ENCODE data around the gene ECHDC3.

The ECHDC3 gene

GRCh38 chr10:11700539-11700938 is 41.6 kb upstream of the ECHDC3 start:
- TF ChIP-seq, protein P1, sequence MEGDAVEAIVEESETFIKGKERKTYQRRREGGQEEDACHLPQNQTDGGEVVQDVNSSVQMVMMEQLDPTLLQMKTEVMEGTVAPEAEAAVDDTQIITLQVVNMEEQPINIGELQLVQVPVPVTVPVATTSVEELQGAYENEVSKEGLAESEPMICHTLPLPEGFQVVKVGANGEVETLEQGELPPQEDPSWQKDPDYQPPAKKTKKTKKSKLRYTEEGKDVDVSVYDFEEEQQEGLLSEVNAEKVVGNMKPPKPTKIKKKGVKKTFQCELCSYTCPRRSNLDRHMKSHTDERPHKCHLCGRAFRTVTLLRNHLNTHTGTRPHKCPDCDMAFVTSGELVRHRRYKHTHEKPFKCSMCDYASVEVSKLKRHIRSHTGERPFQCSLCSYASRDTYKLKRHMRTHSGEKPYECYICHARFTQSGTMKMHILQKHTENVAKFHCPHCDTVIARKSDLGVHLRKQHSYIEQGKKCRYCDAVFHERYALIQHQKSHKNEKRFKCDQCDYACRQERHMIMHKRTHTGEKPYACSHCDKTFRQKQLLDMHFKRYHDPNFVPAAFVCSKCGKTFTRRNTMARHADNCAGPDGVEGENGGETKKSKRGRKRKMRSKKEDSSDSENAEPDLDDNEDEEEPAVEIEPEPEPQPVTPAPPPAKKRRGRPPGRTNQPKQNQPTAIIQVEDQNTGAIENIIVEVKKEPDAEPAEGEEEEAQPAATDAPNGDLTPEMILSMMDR (IDR thresholded peaks at IDR 0.05; ENCODE audit: low read depth, low read length): no peak
- DNase-seq (ENCODE audit: extremely low read depth, low read depth): no peak

DNA sequence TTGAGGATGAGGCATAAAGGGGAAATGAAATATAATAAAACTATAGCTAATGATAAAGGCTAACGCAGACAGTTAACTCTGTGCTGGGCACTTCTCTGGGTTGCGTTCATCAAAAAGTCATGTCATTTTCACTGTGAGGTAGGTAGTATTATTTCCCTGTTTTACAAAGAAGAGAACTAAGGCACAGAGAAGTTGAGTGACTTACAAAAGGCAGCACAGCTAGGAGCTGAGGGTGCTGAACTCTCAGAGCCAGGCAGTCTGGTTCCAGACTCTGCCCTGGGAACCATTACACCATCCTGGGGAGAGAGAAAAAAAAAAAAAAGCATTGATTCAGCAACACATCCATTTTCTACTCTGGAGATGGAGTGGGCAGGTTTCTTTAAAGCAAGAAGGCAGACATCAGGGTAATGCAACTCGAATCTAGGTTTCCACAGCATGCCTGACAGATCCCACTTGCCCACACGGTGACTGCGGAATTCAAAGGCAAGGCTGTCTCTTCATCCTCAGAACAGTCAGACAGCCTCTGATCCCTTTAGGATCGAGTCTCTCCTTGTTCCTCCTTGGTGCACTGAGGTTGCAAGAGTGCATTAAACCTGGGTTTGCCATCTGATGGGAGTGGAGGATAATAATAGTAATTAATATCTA is 40.6 kb upstream of the ECHDC3 start:
- DNase-seq (ENCODE audit: extremely low read depth, low read depth): no peak
- TF ChIP-seq, protein P1 (IDR thresholded peaks at IDR 0.05; ENCODE audit: low read depth, low read length): no peak

- TF ChIP-seq, protein P1 (IDR thresholded peaks at IDR 0.05; ENCODE audit: low read depth, low read length): no peak
- no peak for DNase-seq (ENCODE audit: extremely low read depth, low read depth)
Measured at GRCh38 chr10:11702264-11702663, 39.9 kb upstream of the ECHDC3 start.

DNA sequence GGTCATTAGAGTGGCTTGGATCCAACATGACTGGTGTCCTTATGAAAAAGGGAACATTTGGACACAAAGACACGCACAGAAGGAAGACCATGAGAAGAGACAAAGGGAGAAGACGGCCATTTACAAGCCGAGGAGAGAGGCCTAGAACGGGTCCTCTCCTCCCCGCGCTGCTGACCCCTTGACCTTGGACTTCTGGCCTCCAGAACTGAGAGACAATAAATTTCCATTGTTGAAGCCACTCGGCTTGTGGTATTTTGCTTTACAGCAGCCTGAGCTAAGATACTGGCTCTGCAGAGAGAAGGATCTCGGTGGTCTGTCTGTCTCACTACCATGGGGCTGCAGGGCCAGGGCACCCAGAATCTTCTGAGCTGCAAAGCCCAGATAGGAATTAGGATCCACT is 38.1 kb upstream of the ECHDC3 start:
- TF ChIP-seq, protein P1 (IDR thresholded peaks at IDR 0.05; ENCODE audit: low read depth, low read length): no peak

GRCh38 chr10:11705722-11706121 is 36.5 kb upstream of the ECHDC3 start:
- no peak for DNase-seq (ENCODE audit: extremely low read depth, low read depth)
- TF ChIP-seq, protein P1 (IDR thresholded peaks at IDR 0.05; ENCODE audit: low read depth, low read length): no peak

More for the DNA sequence above, 38.1 kb upstream of the ECHDC3 start:
- no peak for DNase-seq (ENCODE audit: extremely low read depth, low read depth)

GRCh38 chr10:11706895-11707567 is 35.2 kb upstream of the ECHDC3 start:
- DNase-seq (ENCODE audit: extremely low read depth, low read depth): no peak

More at GRCh38 chr10:11706895-11707567, 35.2 kb upstream of the ECHDC3 start:
- TF ChIP-seq, protein P1 (IDR thresholded peaks at IDR 0.05; ENCODE audit: low read depth, low read length): no peak

Data from AG09319 (cell line).